Neural progenitor cell (in vitro differentiated cells): Measurements from ENCODE around the gene MAML3.

Experiments
- CTCF ChIP-seq: fragments of 200-600 bp; sonication (generic); IDR thresholded peaks from 2 replicates; pipeline ENCODE4 v1.5.1; 2017; ENCODE audit warnings: antibody characterized with exemption, mild to moderate bottlenecking
- EZH2phosphoT487 ChIP-seq: fragments of 200-600 bp; sonication (generic); IDR thresholded peaks from 2 replicates; pipeline ENCODE4 v1.6.1; 2017; ENCODE audit warnings: antibody characterized with exemption

GRCh38 chr4:139933541-139933940 is 220.4 kb downstream of the MAML3 start:
- no peak for TF ChIP-seq CTCF
- no peak for TF ChIP-seq EZH2phosphoT487
